Measurements from ENCODE around the gene BCAR3. TPM values are rescaled to one million over a fixed set of nuclear protein-coding genes. Genes with fewer than 3 reads are reported as not detected.
A peak's percentile ranks its signal among the peaks of the same experiment; 100 is the strongest.

The BCAR3 gene
- total RNA-seq, 1 donor from 2014 or later: 16.6 TPM

GRCh38 chr1:93600663-93601062, 81.0 kb downstream of the BCAR3 start:
- H3K27me3 Mint-ChIP-seq: no peaks in the 10 kb centered on the region
- H3K9me3 Mint-ChIP-seq: no peaks in the 10 kb centered on the region
- no peak overlapping the region for H3K4me3 Mint-ChIP-seq
- no peak for TF ChIP-seq CTCF (conservative IDR thresholded peaks at IDR 0.05)
- H3K36me3 Mint-ChIP-seq: peaks cover 10% of the 10 kb centered on the region
- H3K27ac Mint-ChIP-seq: no peak overlapping the region
- DNase-seq (ENCODE audit: extremely low spot score, unreplicated experiment): no peak
- H3K4me1 Mint-ChIP-seq (ENCODE audit: unreplicated experiment): peaks cover 56% of the 10 kb centered on the region

GRCh38 chr1:93599479-93599878, 82.2 kb downstream of the BCAR3 start:
- Mint-ChIP-seq H3K27ac (peak overlapping the region; percentile 53), H3K27me3 (no peaks in the 10 kb centered on the region), H3K4me3 (peak overlapping the region; percentile 19), H3K9me3 (no peaks in the 10 kb centered on the region), H3K4me1 (ENCODE audit: unreplicated experiment) (peaks cover 55% of the 10 kb centered on the region), H3K36me3 (peaks cover 14% of the 10 kb centered on the region)
- no peak for DNase-seq (ENCODE audit: extremely low spot score, unreplicated experiment)
- TF ChIP-seq CTCF (conservative IDR thresholded peaks at IDR 0.05): no peak

- Mint-ChIP-seq H3K9me3 (no peaks in the 10 kb centered on the region), H3K27ac (peak overlapping the region; percentile 53), H3K4me3 (peak overlapping the region; percentile 18), H3K4me1 (ENCODE audit: unreplicated experiment) (peaks cover 55% of the 10 kb centered on the region), H3K36me3 (peaks cover 14% of the 10 kb centered on the region), H3K27me3 (no peaks in the 10 kb centered on the region)
- DNase-seq (ENCODE audit: extremely low spot score, unreplicated experiment): no peak
- no peak for TF ChIP-seq CTCF (conservative IDR thresholded peaks at IDR 0.05)
Observed at GRCh38 chr1:93598861-93599439, 82.7 kb downstream of the BCAR3 start.

GRCh38 chr1:93598396-93598795, 83.2 kb downstream of the BCAR3 start:
- Mint-ChIP-seq H3K9me3 (no peaks in the 10 kb centered on the region), H3K4me1 (ENCODE audit: unreplicated experiment) (peaks cover 55% of the 10 kb centered on the region), H3K4me3 (no peak overlapping the region), H3K27me3 (no peaks in the 10 kb centered on the region), H3K36me3 (peaks cover 14% of the 10 kb centered on the region), H3K27ac (no peak overlapping the region)
- no peak for DNase-seq (ENCODE audit: extremely low spot score, unreplicated experiment)
- TF ChIP-seq CTCF (conservative IDR thresholded peaks at IDR 0.05): no peak

GRCh38 chr1:93597709-93598108, 83.9 kb downstream of the BCAR3 start:
- TF ChIP-seq CTCF (conservative IDR thresholded peaks at IDR 0.05): no peak
- Mint-ChIP-seq H3K27ac (peak overlapping the region; percentile 37), H3K36me3 (peaks cover 14% of the 10 kb centered on the region), H3K4me3 (no peak overlapping the region), H3K9me3 (no peaks in the 10 kb centered on the region), H3K4me1 (ENCODE audit: unreplicated experiment) (peaks cover 57% of the 10 kb centered on the region), H3K27me3 (no peaks in the 10 kb centered on the region)
- DNase-seq (ENCODE audit: extremely low spot score, unreplicated experiment): no peak

Data from type B pancreatic cell (in vitro differentiated cells).